ENCODE data around the gene ADCY5.

GRCh38 chr3:123430266-123430665 lies 18.6 kb downstream of the ADCY5 start:
- no peak for TF ChIP-seq CTCF (IDR thresholded peaks at IDR 0.05; ENCODE audit: low read depth, low read length, missing input control)
- TF ChIP-seq MAX (IDR thresholded peaks at IDR 0.05) = no peak

Data from liver (tissue), 2 donors.